ENCODE results near the gene CDK7. TPM values are rescaled to one million over a fixed set of nuclear protein-coding genes. Genes with fewer than 3 reads are reported as not detected.
"Not testable (repeated sequence)": the region's sequence is repeated elsewhere in the genome, so short reads cannot be mapped to it uniquely, and the experiment has no call there.

Gene CDK7
- total RNA-seq, 8 experiments from 2014 or later = 30.8 to 75.9 (median 39.7) TPM

DNA sequence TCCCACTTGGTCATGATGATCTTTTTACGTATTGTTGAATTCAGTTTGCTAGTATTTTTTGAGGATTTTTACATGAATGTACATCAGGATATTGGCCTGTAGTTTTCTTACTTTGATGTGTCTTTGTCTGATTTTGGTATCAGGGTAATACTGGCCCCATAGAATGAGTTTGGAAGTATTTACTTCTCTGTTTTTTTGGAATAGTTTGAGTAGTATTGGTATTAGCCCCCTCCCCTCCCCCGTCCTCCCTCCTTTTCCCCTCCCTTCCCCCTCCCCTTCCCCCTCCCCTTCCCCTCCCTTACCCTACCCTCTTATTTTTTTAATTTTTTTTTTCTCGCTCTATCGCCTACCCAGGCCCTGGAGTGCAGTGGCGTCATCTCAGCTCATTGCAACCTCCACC lies 10.3 kb downstream of the CDK7 start:
- in situ Hi-C loops (cut with MboI; ENCODE audit: low pct_unique_long_range_greater_than_20kb in 2 of 9, low sequenced_read_pairs in 9 of 9, unreplicated experiment in 9 of 9) = no loop called here
- H3K4me1 ChIP-seq (replicated peaks in 1 of 2) = no peaks in the 10 kb centered on the region
- WGBS, 10 experiments = 83 to 100% (median 100%) methylated on average over 1 to 3 of the region's 5 CpGs; no CpG with 5 or more reads in 3 of the 10 experiments
- H3K27ac ChIP-seq = no peak overlapping the region
- ATAC-seq (replicated peaks in 6 of 8) = no peak
- no peak overlapping the region for H3K4me3 ChIP-seq

DNA sequence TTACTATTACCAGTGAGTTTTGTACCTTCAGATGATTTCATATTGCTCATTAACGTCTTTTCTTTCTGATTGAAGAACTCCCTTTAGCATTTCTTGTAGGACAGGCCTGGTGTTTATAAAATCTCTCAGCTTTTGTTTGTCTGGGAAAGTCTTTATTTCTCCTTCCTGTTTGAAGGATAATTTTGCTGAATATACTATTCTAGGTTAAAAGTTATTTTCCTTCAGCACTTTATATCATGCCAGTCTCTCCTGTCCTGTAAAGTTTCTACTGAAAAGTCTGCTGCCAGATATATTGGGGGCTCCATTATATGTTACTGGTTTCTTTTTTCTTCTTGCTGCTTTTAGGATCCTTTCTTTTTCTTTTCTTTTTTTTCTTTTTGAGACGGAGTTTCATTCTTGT lies 13.3 kb downstream of the CDK7 start:
- Histone ChIP-seq H3K4me3 (no peak overlapping the region), H3K27ac (no peak overlapping the region), H3K4me1 (replicated peaks in 1 of 2) (no peaks in the 10 kb centered on the region)
- 65 to 100% (median 93%) methylated on average over 1 to 2 of the region's 2 CpGs for WGBS, 10 experiments
- no peak for ATAC-seq (replicated peaks in 6 of 8)
- in situ Hi-C loops (cut with MboI; ENCODE audit: low pct_unique_long_range_greater_than_20kb in 2 of 9, low sequenced_read_pairs in 9 of 9, unreplicated experiment in 9 of 9) = no loop called here

DNA sequence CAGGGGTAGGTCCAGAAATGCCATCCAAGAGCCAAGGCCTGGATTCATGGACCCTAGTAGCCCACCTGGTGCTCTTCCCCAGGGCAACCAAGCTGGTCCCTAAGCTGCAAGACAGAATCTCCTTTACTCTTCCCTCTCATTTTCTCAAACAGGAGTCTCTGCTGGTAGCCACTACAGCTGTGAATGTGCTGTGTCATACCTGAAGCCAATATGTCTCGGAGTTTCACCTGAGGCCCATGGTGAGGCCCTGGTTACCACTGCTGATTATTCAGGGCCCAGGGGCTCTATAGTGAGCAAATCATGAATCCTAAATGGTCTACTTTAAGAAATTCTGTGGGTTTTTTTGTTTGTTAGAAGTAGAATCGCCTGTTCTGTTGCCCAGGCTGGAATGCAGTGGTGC lies 15.9 kb downstream of the CDK7 start:
- ATAC-seq (replicated peaks in 6 of 8) = no peak
- Histone ChIP-seq H3K4me3 (no peak overlapping the region), H3K4me1 (replicated peaks in 1 of 2) (no peaks in the 10 kb centered on the region), H3K27ac (no peak overlapping the region)
- in situ Hi-C loops (cut with MboI; ENCODE audit: low pct_unique_long_range_greater_than_20kb in 2 of 9, low sequenced_read_pairs in 9 of 9, unreplicated experiment in 9 of 9) = loop anchor here in 1 of 9 experiments (25.0 kb wide), 1 partner anchor 138 kb away; no protein-coding TSS in a partner anchor
- 83 to 100% (median 93%) methylated on average over 1 to 2 of the region's 2 CpGs; no CpG with 5 or more reads in 7 of the 10 experiments for WGBS, 10 experiments

DNA sequence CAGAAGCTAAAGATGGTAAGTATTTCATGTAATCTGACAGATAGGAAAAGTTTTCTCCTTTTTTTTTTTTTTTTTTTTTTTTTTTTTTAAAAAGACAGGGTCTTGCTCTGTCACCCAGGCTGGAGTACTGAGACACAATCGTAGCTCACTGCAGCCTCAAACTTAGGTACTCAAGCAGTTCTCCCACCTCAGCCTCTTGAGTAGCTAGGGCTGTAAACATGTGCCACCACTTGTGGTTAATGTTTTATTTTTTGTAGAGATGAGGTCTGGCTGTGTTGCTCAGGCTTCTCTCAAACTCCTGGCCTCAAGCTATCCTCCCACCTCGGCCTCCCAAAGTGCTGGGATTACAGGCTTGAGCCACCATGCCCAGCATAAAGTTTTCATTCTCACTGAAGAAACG lies 17.8 kb downstream of the CDK7 start:
- in situ Hi-C loops (cut with MboI; ENCODE audit: low pct_unique_long_range_greater_than_20kb in 2 of 9, low sequenced_read_pairs in 9 of 9, unreplicated experiment in 9 of 9) = loop anchor here in 1 of 9 experiments (25.0 kb wide), 1 partner anchor 140 kb away; no protein-coding TSS in a partner anchor
- no peak for ATAC-seq (replicated peaks in 6 of 8)

DNA sequence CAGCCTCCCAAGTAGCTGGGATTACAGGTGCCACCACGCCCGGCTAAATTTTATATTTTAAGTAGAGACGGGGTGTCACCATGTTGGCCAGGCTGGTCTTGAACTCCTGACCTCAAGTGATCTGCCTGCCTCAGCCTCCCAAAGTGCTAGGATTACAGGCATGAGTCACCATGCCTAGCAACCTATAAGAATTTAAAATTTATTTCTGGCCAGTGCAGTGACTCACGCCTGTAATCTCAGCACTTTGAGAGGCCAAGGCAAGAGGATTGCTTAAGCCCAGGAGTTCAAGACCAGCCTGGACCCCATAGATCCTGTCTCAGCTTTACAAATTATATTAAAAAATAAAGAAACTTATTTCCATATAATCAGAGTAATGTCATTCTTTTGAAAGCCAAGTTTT lies 21.3 kb downstream of the CDK7 start:
- in situ Hi-C loops (cut with MboI; ENCODE audit: low pct_unique_long_range_greater_than_20kb in 2 of 9, low sequenced_read_pairs in 9 of 9, unreplicated experiment in 9 of 9) = loop anchor here in 1 of 9 experiments (25.0 kb wide), 1 partner anchor 144 kb away; no protein-coding TSS in a partner anchor
- H3K27ac ChIP-seq; H3K4me3 ChIP-seq; H3K4me1 ChIP-seq (replicated peaks in 1 of 2): not testable (repeated sequence)
- WGBS, 10 experiments = 67 to 100% (median 80%) methylated on average over 1 to 4 of the region's 4 CpGs; no CpG with 5 or more reads in 4 of the 10 experiments
- ATAC-seq (replicated peaks in 6 of 8) = peak in 2 of 8 experiments; percentile 73 to 83

More for the DNA sequence above, 17.8 kb downstream of the CDK7 start:
- H3K4me1 ChIP-seq (replicated peaks in 1 of 2) = no peaks in the 10 kb centered on the region
- H3K4me3 ChIP-seq = no peak overlapping the region
- no peak overlapping the region for H3K27ac ChIP-seq
- 70 to 90% (median 80%) methylated on average over 1 to 3 of the region's 3 CpGs; no CpG with 5 or more reads in 1 of the 10 experiments for WGBS, 10 experiments

DNA sequence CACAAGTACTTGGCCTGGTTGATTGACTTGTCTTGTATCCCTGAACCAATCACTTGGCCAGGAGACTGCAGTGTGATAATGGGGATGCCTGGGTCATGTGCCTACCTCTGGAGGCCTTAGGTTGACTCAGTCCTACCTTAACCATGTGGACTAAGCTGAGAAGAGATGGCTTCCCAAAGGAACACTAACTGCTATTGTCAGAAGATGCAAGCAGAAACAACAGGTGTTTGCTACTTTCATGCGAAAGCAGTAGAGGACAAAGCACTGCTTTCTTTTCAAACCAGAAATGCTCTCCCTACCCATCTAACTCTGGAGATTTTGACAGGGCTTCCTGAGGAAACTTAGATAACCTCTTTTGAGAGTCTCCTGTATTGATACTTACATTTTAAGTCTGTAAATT lies 22.9 kb downstream of the CDK7 start:
- in situ Hi-C loops (cut with MboI; ENCODE audit: low pct_unique_long_range_greater_than_20kb in 2 of 9, low sequenced_read_pairs in 9 of 9, unreplicated experiment in 9 of 9) = loop anchor here in 1 of 9 experiments (25.0 kb wide), 1 partner anchor 145 kb away; no protein-coding TSS in a partner anchor
- WGBS, 10 experiments = 50 to 100% (median 67%) methylated on average over 1 of the region's 1 CpG; no CpG with 5 or more reads in 5 of the 10 experiments
- H3K27ac ChIP-seq = no peak overlapping the region
- H3K4me1 ChIP-seq (replicated peaks in 1 of 2) = no peaks in the 10 kb centered on the region
- no peak for ATAC-seq (replicated peaks in 6 of 8)
- no peak overlapping the region for H3K4me3 ChIP-seq

DNA sequence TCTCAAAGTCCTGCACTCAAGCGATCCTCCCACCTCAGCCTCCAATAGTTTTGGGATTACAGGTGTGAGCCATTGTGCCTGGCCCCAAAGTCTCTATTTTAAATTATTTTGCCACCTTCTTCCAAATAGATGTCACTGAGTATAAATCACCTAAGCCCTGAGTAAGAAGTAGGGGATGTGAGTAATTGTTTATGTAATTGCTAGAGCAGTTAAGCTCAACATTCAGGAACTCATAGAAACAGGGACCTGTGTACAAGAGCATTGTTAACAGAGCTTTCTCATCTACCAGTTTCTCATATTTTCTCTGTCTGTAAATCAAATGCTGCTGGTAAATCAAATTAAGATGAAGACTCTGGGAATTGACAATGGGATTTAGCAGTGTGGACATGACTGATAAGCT lies 26.3 kb downstream of the CDK7 start:
- WGBS, 10 experiments = 100% methylated on average over 1 of the region's 1 CpG; no CpG with 5 or more reads in 8 of the 10 experiments
- no peak overlapping the region for H3K4me3 ChIP-seq
- H3K27ac ChIP-seq = no peak overlapping the region
- in situ Hi-C loops (cut with MboI; ENCODE audit: low pct_unique_long_range_greater_than_20kb in 2 of 9, low sequenced_read_pairs in 9 of 9, unreplicated experiment in 9 of 9) = loop anchor here in 1 of 9 experiments (25.0 kb wide), 1 partner anchor 149 kb away; no protein-coding TSS in a partner anchor
- H3K4me1 ChIP-seq (replicated peaks in 1 of 2) = no peaks in the 10 kb centered on the region
- ATAC-seq (replicated peaks in 6 of 8) = no peak

DNA sequence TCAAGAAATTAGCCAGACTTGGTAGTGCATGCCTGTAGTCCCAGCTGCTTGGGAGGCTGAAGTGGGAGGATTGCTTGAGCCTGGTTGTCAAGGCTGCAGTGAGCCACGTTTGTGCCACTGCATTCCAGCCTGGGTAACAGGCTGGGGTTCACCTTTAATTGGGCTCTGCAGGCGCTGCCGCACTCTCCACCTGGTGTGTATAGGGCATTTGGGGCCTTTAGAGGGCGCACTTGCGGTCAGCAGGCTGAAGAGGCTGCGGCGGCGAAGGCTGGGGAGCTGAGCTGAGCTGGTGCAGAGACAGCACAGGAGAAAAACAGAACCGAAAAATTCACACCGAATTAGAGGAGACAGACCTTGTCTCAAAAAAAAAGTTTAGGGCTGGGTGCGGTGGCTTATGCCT lies 31.2 kb downstream of the CDK7 start:
- Histone ChIP-seq H3K4me1 (replicated peaks in 1 of 2) (no peaks in the 10 kb centered on the region), H3K4me3 (no peak overlapping the region), H3K27ac (no peak overlapping the region)
- 70 to 92% (median 78%) methylated on average over 1 to 9 of the region's 11 CpGs; no CpG with 5 or more reads in 4 of the 10 experiments for WGBS, 10 experiments
- in situ Hi-C loops (cut with MboI; ENCODE audit: low pct_unique_long_range_greater_than_20kb in 2 of 9, low sequenced_read_pairs in 9 of 9, unreplicated experiment in 9 of 9) = loop anchor here in 1 of 9 experiments (25.0 kb wide), 1 partner anchor 154 kb away; no protein-coding TSS in a partner anchor
- peak in 2 of 8 experiments; percentile 26 to 34 for ATAC-seq (replicated peaks in 6 of 8)

DNA sequence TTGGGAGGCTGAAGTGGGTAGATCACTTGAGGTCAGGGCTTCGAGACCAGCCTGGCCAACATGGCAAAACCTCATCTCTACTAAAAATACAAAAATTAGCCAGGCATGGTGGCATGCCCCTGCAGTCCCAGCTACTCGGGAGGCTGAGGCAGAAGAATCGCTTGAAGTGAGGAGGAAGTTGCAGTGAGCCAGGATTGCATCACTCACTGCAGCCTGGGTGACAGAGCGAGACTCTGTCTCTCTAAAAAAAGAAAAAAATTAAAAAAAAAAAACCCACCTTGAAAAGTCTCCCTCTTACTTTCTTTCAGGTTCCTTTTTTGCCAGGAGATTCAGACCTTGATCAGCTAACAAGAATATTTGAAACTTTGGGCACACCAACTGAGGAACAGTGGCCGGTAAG lies 34.2 kb downstream of the CDK7 start:
- in situ Hi-C loops (cut with MboI; ENCODE audit: low pct_unique_long_range_greater_than_20kb in 2 of 9, low sequenced_read_pairs in 9 of 9, unreplicated experiment in 9 of 9) = loop anchor here in 1 of 9 experiments (25.0 kb wide), 1 partner anchor 157 kb away; no protein-coding TSS in a partner anchor
- Histone ChIP-seq H3K27ac (no peak overlapping the region), H3K4me1 (replicated peaks in 1 of 2) (no peaks in the 10 kb centered on the region), H3K4me3 (no peak overlapping the region)
- no peak for ATAC-seq (replicated peaks in 6 of 8)
- WGBS, 10 experiments = 75 to 100% (median 95%) methylated on average over 1 to 5 of the region's 5 CpGs; no CpG with 5 or more reads in 1 of the 10 experiments

DNA sequence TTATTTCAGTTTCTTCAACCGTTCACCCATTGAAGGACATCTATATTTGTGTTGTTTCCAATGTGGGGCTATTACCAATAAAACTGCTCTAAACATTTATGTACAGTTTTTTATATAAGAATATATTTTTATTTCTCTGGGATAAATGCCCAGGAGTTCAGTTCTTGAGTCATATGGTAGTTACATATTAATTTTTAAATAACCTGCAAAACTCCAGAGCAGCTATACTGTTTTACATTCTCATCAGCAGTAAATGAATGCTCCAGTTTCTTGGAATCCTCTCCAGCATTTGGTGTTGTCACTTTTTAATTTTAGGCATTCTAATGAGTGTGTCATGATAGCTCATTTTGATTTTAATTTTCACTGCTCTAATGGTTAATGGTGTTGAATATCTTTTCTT lies 36.2 kb downstream of the CDK7 start:
- Histone ChIP-seq H3K4me3 (no peak overlapping the region), H3K4me1 (replicated peaks in 1 of 2) (no peaks in the 10 kb centered on the region), H3K27ac (no peak overlapping the region)
- in situ Hi-C loops (cut with MboI; ENCODE audit: low pct_unique_long_range_greater_than_20kb in 2 of 9, low sequenced_read_pairs in 9 of 9, unreplicated experiment in 9 of 9) = loop anchor here in 1 of 9 experiments (25.0 kb wide), 1 partner anchor 159 kb away; no protein-coding TSS in a partner anchor
- 22 to 100% (median 83%) methylated on average over 1 of the region's 1 CpG; no CpG with 5 or more reads in 1 of the 10 experiments for WGBS, 10 experiments
- ATAC-seq (replicated peaks in 6 of 8) = no peak

DNA sequence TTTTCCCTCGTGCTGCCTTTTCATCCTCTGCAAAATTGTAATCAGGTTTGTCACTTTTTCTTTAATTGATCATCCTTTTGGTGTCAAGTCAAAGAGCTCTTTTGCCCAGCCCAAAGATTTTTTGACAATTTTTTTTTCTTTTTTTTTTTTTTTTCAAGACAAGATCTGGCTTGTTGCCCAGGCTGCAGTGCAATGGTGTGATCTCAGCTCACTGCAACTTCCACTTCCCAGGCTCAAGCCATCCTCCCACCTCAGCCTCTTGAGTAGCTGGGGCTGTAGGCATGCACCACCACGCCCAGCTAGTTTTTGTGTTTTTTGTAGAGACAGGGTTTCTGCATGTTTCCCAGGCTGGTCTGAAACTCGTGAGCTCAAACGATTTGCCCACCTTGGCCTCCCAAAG lies 36.7 kb downstream of the CDK7 start:
- 75 to 100% (median 90%) methylated on average over 1 to 4 of the region's 4 CpGs; no CpG with 5 or more reads in 1 of the 10 experiments for WGBS, 10 experiments
- no peaks in the 10 kb centered on the region for H3K4me1 ChIP-seq (replicated peaks in 1 of 2)
- H3K4me3 ChIP-seq = no peak overlapping the region
- no peak overlapping the region for H3K27ac ChIP-seq
- in situ Hi-C loops (cut with MboI; ENCODE audit: low pct_unique_long_range_greater_than_20kb in 2 of 9, low sequenced_read_pairs in 9 of 9, unreplicated experiment in 9 of 9) = loop anchor here in 1 of 9 experiments (25.0 kb wide), 1 partner anchor 159 kb away; no protein-coding TSS in a partner anchor
- peak in 5 of 8 experiments; percentile 39 to 74 (median 67) for ATAC-seq (replicated peaks in 6 of 8)

DNA sequence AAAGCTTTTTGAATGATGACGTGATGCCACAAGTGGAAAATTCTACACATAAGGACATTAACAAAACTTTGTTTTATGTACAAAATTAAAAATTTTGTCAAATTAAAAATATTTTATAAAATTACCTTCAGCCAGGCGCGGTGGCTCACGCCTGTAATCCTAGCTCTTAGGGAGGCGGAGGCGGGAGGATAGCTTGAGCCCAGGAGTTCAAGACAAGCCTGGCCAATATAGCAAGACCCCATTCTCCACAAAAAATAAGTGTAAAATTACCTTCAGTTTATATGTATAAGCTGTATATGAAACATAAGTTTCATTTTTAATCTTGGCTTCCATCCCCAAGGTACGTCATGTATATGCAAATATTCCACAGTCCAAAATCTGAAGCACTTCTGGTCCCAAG lies 40.9 kb downstream of the CDK7 start:
- in situ Hi-C loops (cut with MboI; ENCODE audit: low pct_unique_long_range_greater_than_20kb in 2 of 9, low sequenced_read_pairs in 9 of 9, unreplicated experiment in 9 of 9) = no loop called here

DNA sequence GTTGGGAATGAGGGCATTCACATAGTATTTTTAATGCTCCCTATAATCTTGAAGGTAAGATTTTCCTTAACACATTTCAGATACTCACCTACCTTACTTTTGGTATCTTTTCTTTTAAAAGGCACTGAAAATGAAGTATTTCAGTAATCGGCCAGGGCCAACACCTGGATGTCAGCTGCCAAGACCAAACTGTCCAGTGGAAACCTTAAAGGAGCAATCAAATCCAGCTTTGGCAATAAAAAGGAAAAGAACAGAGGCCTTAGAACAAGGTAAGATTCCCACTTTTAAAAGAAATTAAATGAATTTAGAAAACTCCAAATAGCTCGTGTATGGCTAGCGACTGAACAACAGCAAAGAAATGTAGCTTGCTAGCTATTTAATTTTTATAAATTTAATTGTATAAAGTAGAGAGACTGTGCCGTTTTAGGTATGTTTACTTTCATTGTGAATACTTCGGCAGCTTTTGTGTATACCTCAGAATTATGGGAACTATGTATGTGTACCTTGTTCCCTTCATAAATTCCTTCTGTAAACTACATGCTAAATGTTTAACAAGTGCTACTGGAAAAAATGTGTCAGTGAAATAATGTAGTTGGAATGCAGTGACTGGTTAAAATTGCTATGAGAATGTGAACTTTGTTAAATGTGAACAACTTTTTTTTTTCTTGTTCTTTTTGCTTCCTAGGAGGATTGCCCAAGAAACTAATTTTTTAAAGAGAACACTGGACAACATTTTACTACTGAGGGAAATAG lies 41.9 kb downstream of the CDK7 start:
- Histone ChIP-seq H3K4me3 (no peak overlapping the region), H3K27ac (no peak overlapping the region), H3K4me1 (replicated peaks in 1 of 2) (no peaks in the 10 kb centered on the region)
- in situ Hi-C loops (cut with MboI; ENCODE audit: low pct_unique_long_range_greater_than_20kb in 2 of 9, low sequenced_read_pairs in 9 of 9, unreplicated experiment in 9 of 9) = no loop called here
- peak in 1 of 8 experiments; percentile 20 for ATAC-seq (replicated peaks in 6 of 8)
- WGBS, 10 experiments = 60 to 100% (median 83%) methylated on average over 1 to 5 of the region's 5 CpGs; no CpG with 5 or more reads in 1 of the 10 experiments

More for the DNA sequence above, 40.9 kb downstream of the CDK7 start:
- WGBS, 10 experiments = 89 to 100% (median 100%) methylated on average over 1 to 7 of the region's 7 CpGs; no CpG with 5 or more reads in 1 of the 10 experiments
- ATAC-seq (replicated peaks in 6 of 8) = no peak
- Histone ChIP-seq H3K4me3 (no peak overlapping the region), H3K4me1 (replicated peaks in 1 of 2) (no peaks in the 10 kb centered on the region), H3K27ac (no peak overlapping the region)
